H9 (cell line): ENCODE data around the gene CCK. TPM values are rescaled to one million over a fixed set of nuclear protein-coding genes. Genes with fewer than 3 reads are reported as not detected.

ENCODE experiments used
- DNase-seq: peaks from one replicate; pipeline ENCODE4 v3.0.0-alpha.2; 2017
- H2AFZ ChIP-seq: one replicate; pipeline ENCODE4 v1.6.1; 2013; ENCODE audit warnings: mild to moderate bottlenecking, low read length, control low read depth, moderate library complexity
- H2AK5ac ChIP-seq: 2 replicates; pipeline ENCODE4 v1.6.1; 2013; ENCODE audit warnings: low read length, control low read depth, mixed read lengths; ENCODE audit not compliant: insufficient read length
- H2BK120ac ChIP-seq: one replicate; pipeline ENCODE4 v1.6.1; 2013; ENCODE audit warnings: low read depth, mild to moderate bottlenecking, low read length, control low read depth, inconsistent platforms; ENCODE audit not compliant: poor library complexity, severe bottlenecking
- H2BK12ac ChIP-seq: 2 replicates; pipeline ENCODE4 v1.6.1; 2013; ENCODE audit warnings: low read length, control low read depth, mixed read lengths, low read depth; ENCODE audit not compliant: insufficient read length
- H2BK15ac ChIP-seq: 2 replicates; pipeline ENCODE4 v1.6.1; 2013; ENCODE audit warnings: low read depth, low read length, control low read depth
- H2BK20ac ChIP-seq: one replicate; pipeline ENCODE4 v1.6.1; 2013; ENCODE audit warnings: low read depth, mild to moderate bottlenecking, low read length, control low read depth, inconsistent platforms; ENCODE audit not compliant: poor library complexity, severe bottlenecking
- H2BK5ac ChIP-seq: 2 replicates; pipeline ENCODE4 v1.6.1; 2013; ENCODE audit warnings: low read length, control low read depth, mixed read lengths; ENCODE audit not compliant: insufficient read length
- H3K14ac ChIP-seq: 2 replicates; pipeline ENCODE4 v1.6.1; 2013; ENCODE audit warnings: low read length, control low read depth; ENCODE audit not compliant: insufficient read depth
- H3K18ac ChIP-seq: 2 replicates; pipeline ENCODE4 v1.6.1; 2013; ENCODE audit warnings: low read depth, mild to moderate bottlenecking, mixed read lengths, low read length, control low read depth; ENCODE audit not compliant: insufficient read length
- H3K23ac ChIP-seq: 2 replicates; pipeline ENCODE4 v1.6.1; 2013; ENCODE audit warnings: low read length, control low read depth, mixed read lengths, low read depth; ENCODE audit not compliant: insufficient read length
- H3K23me2 ChIP-seq: 2 replicates; pipeline ENCODE4 v1.6.1; 2013; ENCODE audit warnings: low read depth, mild to moderate bottlenecking, mixed read lengths, low read length, control low read depth; ENCODE audit not compliant: insufficient read length, poor library complexity, severe bottlenecking
- H3K27ac ChIP-seq: 2 replicates; pipeline ENCODE4 v1.5.1; 2013; ENCODE audit warnings: low read length, control low read depth, mixed read lengths, low read depth; ENCODE audit not compliant: insufficient read length
- H3K27me3 ChIP-seq: 2 replicates; pipeline ENCODE4 v1.6.1; 2013; ENCODE audit warnings: low read length, control low read depth, inconsistent platforms; ENCODE audit not compliant: insufficient read depth
- H3K4ac ChIP-seq: 2 replicates; pipeline ENCODE4 v1.6.1; 2013; ENCODE audit warnings: low read depth, mild to moderate bottlenecking, control low read depth, inconsistent platforms, low read length, moderate library complexity
- H3K4me1 ChIP-seq: 2 replicates; pipeline ENCODE4 v1.6.1; 2013; ENCODE audit warnings: low read length, control low read depth, inconsistent platforms; ENCODE audit not compliant: insufficient read depth
- H3K4me2 ChIP-seq: 2 replicates; pipeline ENCODE4 v1.6.1; 2013; ENCODE audit warnings: low read length, control low read depth, mixed read lengths; ENCODE audit not compliant: insufficient read length, insufficient read depth
- H3K56ac ChIP-seq: 2 replicates; pipeline ENCODE4 v1.6.1; 2013; ENCODE audit warnings: low read depth, mild to moderate bottlenecking, mixed read lengths, low read length, control low read depth; ENCODE audit not compliant: insufficient read length
- H3K79me1 ChIP-seq: 2 replicates; pipeline ENCODE4 v1.6.1; 2013; ENCODE audit warnings: low read depth, mild to moderate bottlenecking, moderate library complexity, low read length, control low read depth, inconsistent platforms; ENCODE audit not compliant: insufficient read depth, poor library complexity, severe bottlenecking
- H3K79me2 ChIP-seq: 2 replicates; pipeline ENCODE4 v1.6.1; 2013; ENCODE audit warnings: low read length, control low read depth, inconsistent platforms; ENCODE audit not compliant: insufficient read depth
- H3K9ac ChIP-seq: 2 replicates; pipeline ENCODE4 v1.6.1; 2013; ENCODE audit warnings: low read length, control low read depth, mixed read lengths; ENCODE audit not compliant: insufficient read length; ENCODE audit errors: extremely low read depth
- H3K9me3 ChIP-seq: one replicate; pipeline ENCODE4 v1.6.1; 2013; ENCODE audit warnings: low read depth, low read length, inconsistent platforms; ENCODE audit not compliant: control insufficient read depth
- H3T11ph ChIP-seq: one replicate; pipeline ENCODE4 v1.6.1; 2013; ENCODE audit warnings: mild to moderate bottlenecking, low read length, control low read depth, inconsistent platforms
- H4K20me1 ChIP-seq: one replicate; pipeline ENCODE4 v1.6.1; 2013; ENCODE audit not compliant: control insufficient read depth, insufficient read length, insufficient read depth
- H4K5ac ChIP-seq: 2 replicates; pipeline ENCODE4 v1.6.1; 2013; ENCODE audit warnings: low read depth, mild to moderate bottlenecking, mixed read lengths, low read length, control low read depth; ENCODE audit not compliant: insufficient read length
- H4K8ac ChIP-seq: replicated peaks from 2 replicates; pipeline ENCODE4 v1.6.1; 2013; ENCODE audit warnings: low read length, control low read depth, mixed read lengths, low read depth; ENCODE audit not compliant: insufficient read length
- H4K91ac ChIP-seq: 2 replicates; pipeline ENCODE4 v1.6.1; 2013; ENCODE audit warnings: low read depth, mild to moderate bottlenecking, moderate library complexity, mixed read lengths, low read length, control low read depth; ENCODE audit not compliant: insufficient read length
- H3K27ac Mint-ChIP-seq, 3 experiments: 2 replicates in 2 of 3; 3 replicates in 1 of 3; pipeline ENCODE4 v1.8.0; 2020 to 2021; ENCODE audit warnings: mixed read lengths in 3 of 3, mild to moderate bottlenecking in 1 of 3, moderate library complexity in 1 of 3
- H3K27me3 Mint-ChIP-seq: 2 replicates; pipeline ENCODE4 v1.8.0; 2021; ENCODE audit warnings: low read depth, mild to moderate bottlenecking, moderate library complexity, mixed read lengths
- H3K36me3 Mint-ChIP-seq, 3 experiments: 2 replicates in 2 of 3; 3 replicates in 1 of 3; pipeline ENCODE4 v1.8.0; 2020 to 2021; ENCODE audit warnings: low read depth in 3 of 3, mixed read lengths in 3 of 3; ENCODE audit not compliant: insufficient read depth in 1 of 3
- H3K4me1 Mint-ChIP-seq, 2 experiments: 2 replicates each; pipeline ENCODE4 v1.8.0; 2020; ENCODE audit warnings: mixed read lengths in 2 of 2
- H3K4me3 Mint-ChIP-seq, 2 experiments: 2 replicates in 1 of 2; 3 replicates in 1 of 2; pipeline ENCODE4 v1.8.0; 2020 to 2021; ENCODE audit warnings: mild to moderate bottlenecking in 2 of 2, mixed read lengths in 2 of 2, moderate library complexity in 1 of 2
- H3K9me3 Mint-ChIP-seq, 2 experiments: 2 replicates in 1 of 2; 3 replicates in 1 of 2; pipeline ENCODE4 v1.8.0; 2020; ENCODE audit warnings: mild to moderate bottlenecking in 2 of 2, mixed read lengths in 2 of 2, moderate library complexity in 1 of 2
- CTCF ChIP-seq: fragments of 200-600 bp; sonication (generic); conservative IDR thresholded peaks from 3 replicates; pipeline ENCODE4 v1.8.0; 2021; ENCODE audit warnings: antibody characterized with exemption, mild to moderate bottlenecking
- WGBS: extraction: QIAGEN DNeasy Blood & Tissue Kit; methylation state at CpG from one replicate; pipeline ENCODE4 v1.1.7; 2013; ENCODE audit warnings: missing lambda C conversion rate, low lambda C conversion rate, mixed read lengths; ENCODE audit not compliant: insufficient read length; ENCODE audit errors: extremely low coverage; 5-methylcytosine and 5-hydroxymethylcytosine counted together
- total RNA-seq: library from RNA; stranded (reverse); gene quantifications from 2 replicates; pipeline ENCODE4 v1.2.1, GENCODE V29; 2021

The CCK gene
- total RNA-seq, 1 experiment from 2014 or later = 0.37 TPM

- H2BK12ac ChIP-seq = no peak overlapping the region
- H2BK5ac ChIP-seq = no peak overlapping the region
- peaks cover 0 to 5% (median 0%) of the 10 kb centered on the region in 3 experiments; a peak in 1 of 7 replicates for H3K36me3 Mint-ChIP-seq
- no CpG with 5 or more reads among the region's 60 CpGs for WGBS
- H4K8ac ChIP-seq = no peak overlapping the region
- no peak for DNase-seq
- peaks cover 12 to 17% of the 10 kb centered on the region in 2 experiments for H3K4me1 Mint-ChIP-seq
- H3K4me1 ChIP-seq = no peaks in the 10 kb centered on the region
- no peak overlapping the region for H3K23ac ChIP-seq
- no peak overlapping the region for H3K9ac ChIP-seq
- H4K5ac ChIP-seq = no peak overlapping the region
- H3K9me3 Mint-ChIP-seq = peaks cover 4 to 5% of the 10 kb centered on the region in 2 experiments; a peak in 3 of 5 replicates
- no peaks in the 10 kb centered on the region for H3K9me3 ChIP-seq
- no peak overlapping the region for H3K4me2 ChIP-seq
- H2AFZ ChIP-seq = no peak overlapping the region
- no peak overlapping the region for H2BK120ac ChIP-seq
- H3K4ac ChIP-seq = no peak overlapping the region
- no peak overlapping the region for H3K27ac ChIP-seq
- no peak overlapping the region for H3T11ph ChIP-seq
- peak overlapping the region; percentile 49 for H4K91ac ChIP-seq
- peaks cover 88% of the 10 kb centered on the region for H3K27me3 Mint-ChIP-seq
- no peak overlapping the region for H3K4me3 Mint-ChIP-seq
- TF ChIP-seq CTCF = no peak
- H2BK15ac ChIP-seq = no peak overlapping the region
- no peak overlapping the region; the same call in 1 of the 2 replicates for H3K14ac ChIP-seq
- no peak overlapping the region for H3K27ac Mint-ChIP-seq
- H4K20me1 ChIP-seq = no peaks in the 10 kb centered on the region
- H3K79me2 ChIP-seq = no peaks in the 10 kb centered on the region
- H3K27me3 ChIP-seq = peaks cover 14% of the 10 kb centered on the region; the same call in 1 of the 2 replicates
- H2AK5ac ChIP-seq = no peak overlapping the region
- H3K56ac ChIP-seq = no peak overlapping the region
- no peaks in the 10 kb centered on the region for H3K79me1 ChIP-seq
- H3K18ac ChIP-seq = no peak overlapping the region
- peaks cover 6% of the 10 kb centered on the region for H3K23me2 ChIP-seq
- no peak overlapping the region for H2BK20ac ChIP-seq
These were observed 660 bp downstream of the CCK start for GRCh38 chr3:42265059-42265991.
